Neural cell (in vitro differentiated cells): ENCODE data around the gene ENOX1. TPM values are rescaled to one million over a fixed set of nuclear protein-coding genes. Genes with fewer than 3 reads are reported as not detected.

Experiments
- H2AFZ ChIP-seq: fragments of 200-600, 300-800 bp; sonication (generic), shearing (Covaris generic); 2 replicates; pipeline ENCODE4 v1.6.0; 2014; ENCODE audit warnings: low read depth, mild to moderate bottlenecking, antibody characterized with exemption, low read length, moderate library complexity
- H3F3A ChIP-seq: fragments of 200-600 bp; shearing (Covaris generic); 2 replicates; pipeline ENCODE4 v1.6.1; 2016; ENCODE audit warnings: mild to moderate bottlenecking, moderate library complexity, mixed read lengths, antibody characterized with exemption, low read length; ENCODE audit not compliant: insufficient read depth, poor library complexity, severe bottlenecking
- H3K27ac ChIP-seq: fragments of 200-600, 300-800 bp; sonication (generic), shearing (Covaris generic); 2 replicates; pipeline ENCODE4 v1.5.1; 2014; ENCODE audit warnings: mild to moderate bottlenecking, low read length, moderate library complexity
- H3K27me3 ChIP-seq: fragments of 300-800, 200-600 bp; sonication (generic), shearing (Covaris generic); 2 replicates; pipeline ENCODE4 v1.6.0; 2014; ENCODE audit warnings: mild to moderate bottlenecking, low read depth, low read length, moderate library complexity; ENCODE audit not compliant: insufficient read depth
- H3K36me3 ChIP-seq: fragments of 300-800, 200-600 bp; sonication (generic), shearing (Covaris generic); 2 replicates; pipeline ENCODE4 v1.5.1; 2014; ENCODE audit warnings: mild to moderate bottlenecking, antibody characterized with exemption, low read length, moderate library complexity; ENCODE audit not compliant: insufficient read depth
- H3K4me2 ChIP-seq: fragments of 300-800, 200-600 bp; sonication (generic), shearing (Covaris generic); 2 replicates; pipeline ENCODE4 v1.6.0; 2014; ENCODE audit warnings: mild to moderate bottlenecking, low read length
- H3K4me3 ChIP-seq: fragments of 300-800, 200-600 bp; sonication (generic), shearing (Covaris generic); 2 replicates; pipeline ENCODE4 v1.5.1; 2014; ENCODE audit warnings: mild to moderate bottlenecking, low read length, moderate library complexity
- H3K79me2 ChIP-seq: fragments of 200-600 bp; shearing (Covaris generic); replicated peaks from 2 replicates; pipeline ENCODE4 v1.6.0; 2014; ENCODE audit warnings: mild to moderate bottlenecking, low read length, moderate library complexity; ENCODE audit not compliant: insufficient read depth
- H3K9ac ChIP-seq: fragments of 300-800, 200-600 bp; sonication (generic), shearing (Covaris generic); 2 replicates; pipeline ENCODE4 v1.6.1; 2016; ENCODE audit warnings: mild to moderate bottlenecking, low read length, mixed read lengths
- H3K9me2 ChIP-seq: fragments of 200-600 bp; shearing (Covaris generic); 2 replicates; pipeline ENCODE4 v1.6.1; 2016; ENCODE audit warnings: mild to moderate bottlenecking, low read length, mixed read lengths; ENCODE audit not compliant: insufficient read depth
- H3K9me3 ChIP-seq: fragments of 200-600, 300-800 bp; sonication (generic), shearing (Covaris generic); 2 replicates; pipeline ENCODE4 v1.6.1; 2016; ENCODE audit warnings: mild to moderate bottlenecking, mixed run types, low read length, moderate library complexity, mixed read lengths
- H4K20me1 ChIP-seq: fragments of 200-600 bp; shearing (Covaris generic); 2 replicates; pipeline ENCODE4 v1.6.1; 2016; ENCODE audit warnings: mild to moderate bottlenecking, mixed run types; ENCODE audit not compliant: insufficient read depth
- CTCF ChIP-seq: fragments of 450-650 bp; IDR thresholded peaks from 2 replicates; pipeline ENCODE4 v1.5.1; 2014; ENCODE audit warnings: antibody characterized with exemption, mild to moderate bottlenecking, moderate library complexity; ENCODE audit not compliant: poor library complexity, severe bottlenecking
- EP300 ChIP-seq: fragments of 450-650 bp; conservative IDR thresholded peaks from 2 replicates; pipeline ENCODE4 v1.6.1; 2014; ENCODE audit warnings: antibody characterized with exemption, mild to moderate bottlenecking, moderate library complexity; ENCODE audit not compliant: poor library complexity, severe bottlenecking
- EZH2 ChIP-seq: fragments of 200-600, 300-800 bp; shearing (Covaris generic), sonication (generic); IDR thresholded peaks from 2 replicates; pipeline ENCODE4 v1.6.1; 2014; ENCODE audit warnings: antibody characterized with exemption, low read length, borderline replicate concordance, mild to moderate bottlenecking; ENCODE audit not compliant: insufficient read depth, poor library complexity, severe bottlenecking
- MXI1 ChIP-seq: fragments of 450-650 bp; conservative IDR thresholded peaks from 2 replicates; pipeline ENCODE4 v1.6.1; 2014; ENCODE audit warnings: antibody characterized with exemption, mild to moderate bottlenecking; ENCODE audit not compliant: poor library complexity, severe bottlenecking
- POLR2AphosphoS5 ChIP-seq: IDR thresholded peaks from 2 replicates; pipeline ENCODE4 v1.6.1; 2012
- RAD21 ChIP-seq: fragments of 450-650 bp; conservative IDR thresholded peaks from 2 replicates; pipeline ENCODE4 v1.6.1; 2014; ENCODE audit warnings: antibody characterized with exemption, mild to moderate bottlenecking, moderate library complexity
- SMC3 ChIP-seq: fragments of 450-650 bp; conservative IDR thresholded peaks from 2 replicates; pipeline ENCODE4 v1.6.1; 2014; ENCODE audit warnings: antibody characterized with exemption, mild to moderate bottlenecking, moderate library complexity; ENCODE audit not compliant: poor library complexity
- TAF1 ChIP-seq: IDR thresholded peaks from 2 replicates; pipeline ENCODE4 v1.6.1; 2012; ENCODE audit warnings: low read depth
- polyA plus RNA-seq: library from polyadenylated mRNA; depleted of rRNA; stranded (reverse); fragments of >200 nt; gene quantifications from 2 replicates; pipeline ENCODE4 v1.2.3, GENCODE V29; 2014
- TF ChIP-seq, protein P1 (sequence below): IDR thresholded peaks from 2 replicates; pipeline ENCODE4 v1.6.1; 2012; ENCODE audit warnings: borderline replicate concordance

ENOX1 gene
- polyA plus RNA-seq, 1 donor from 2014 or later, result 42.6 TPM

GRCh38 chr13:43251961-43252360, 534.8 kb downstream of the ENOX1 start:
- H3F3A ChIP-seq, result no peaks in the 10 kb centered on the region
- no peaks in the 10 kb centered on the region for H3K9me3 ChIP-seq
- H3K9ac ChIP-seq, result no peak overlapping the region
- H3K79me2 ChIP-seq, result no peaks in the 10 kb centered on the region
- no peak overlapping the region for H3K4me3 ChIP-seq
- TF ChIP-seq RAD21, result no peak
- no peak for TF ChIP-seq MXI1
- no peak for TF ChIP-seq TAF1
- TF ChIP-seq EP300, result no peak
- TF ChIP-seq, protein P1, sequence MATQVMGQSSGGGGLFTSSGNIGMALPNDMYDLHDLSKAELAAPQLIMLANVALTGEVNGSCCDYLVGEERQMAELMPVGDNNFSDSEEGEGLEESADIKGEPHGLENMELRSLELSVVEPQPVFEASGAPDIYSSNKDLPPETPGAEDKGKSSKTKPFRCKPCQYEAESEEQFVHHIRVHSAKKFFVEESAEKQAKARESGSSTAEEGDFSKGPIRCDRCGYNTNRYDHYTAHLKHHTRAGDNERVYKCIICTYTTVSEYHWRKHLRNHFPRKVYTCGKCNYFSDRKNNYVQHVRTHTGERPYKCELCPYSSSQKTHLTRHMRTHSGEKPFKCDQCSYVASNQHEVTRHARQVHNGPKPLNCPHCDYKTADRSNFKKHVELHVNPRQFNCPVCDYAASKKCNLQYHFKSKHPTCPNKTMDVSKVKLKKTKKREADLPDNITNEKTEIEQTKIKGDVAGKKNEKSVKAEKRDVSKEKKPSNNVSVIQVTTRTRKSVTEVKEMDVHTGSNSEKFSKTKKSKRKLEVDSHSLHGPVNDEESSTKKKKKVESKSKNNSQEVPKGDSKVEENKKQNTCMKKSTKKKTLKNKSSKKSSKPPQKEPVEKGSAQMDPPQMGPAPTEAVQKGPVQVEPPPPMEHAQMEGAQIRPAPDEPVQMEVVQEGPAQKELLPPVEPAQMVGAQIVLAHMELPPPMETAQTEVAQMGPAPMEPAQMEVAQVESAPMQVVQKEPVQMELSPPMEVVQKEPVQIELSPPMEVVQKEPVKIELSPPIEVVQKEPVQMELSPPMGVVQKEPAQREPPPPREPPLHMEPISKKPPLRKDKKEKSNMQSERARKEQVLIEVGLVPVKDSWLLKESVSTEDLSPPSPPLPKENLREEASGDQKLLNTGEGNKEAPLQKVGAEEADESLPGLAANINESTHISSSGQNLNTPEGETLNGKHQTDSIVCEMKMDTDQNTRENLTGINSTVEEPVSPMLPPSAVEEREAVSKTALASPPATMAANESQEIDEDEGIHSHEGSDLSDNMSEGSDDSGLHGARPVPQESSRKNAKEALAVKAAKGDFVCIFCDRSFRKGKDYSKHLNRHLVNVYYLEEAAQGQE, result no peak
- no peak for TF ChIP-seq POLR2AphosphoS5
- no peak for TF ChIP-seq CTCF
- no peak for TF ChIP-seq EZH2
- TF ChIP-seq SMC3, result no peak
- H2AFZ ChIP-seq, result no peak overlapping the region
- no peaks in the 10 kb centered on the region for H3K27me3 ChIP-seq
- H4K20me1 ChIP-seq, result no peaks in the 10 kb centered on the region
- H3K27ac ChIP-seq, result no peak overlapping the region
- H3K4me2 ChIP-seq, result no peak overlapping the region
- H3K9me2 ChIP-seq, result no peaks in the 10 kb centered on the region
- no peaks in the 10 kb centered on the region for H3K36me3 ChIP-seq

DNA sequence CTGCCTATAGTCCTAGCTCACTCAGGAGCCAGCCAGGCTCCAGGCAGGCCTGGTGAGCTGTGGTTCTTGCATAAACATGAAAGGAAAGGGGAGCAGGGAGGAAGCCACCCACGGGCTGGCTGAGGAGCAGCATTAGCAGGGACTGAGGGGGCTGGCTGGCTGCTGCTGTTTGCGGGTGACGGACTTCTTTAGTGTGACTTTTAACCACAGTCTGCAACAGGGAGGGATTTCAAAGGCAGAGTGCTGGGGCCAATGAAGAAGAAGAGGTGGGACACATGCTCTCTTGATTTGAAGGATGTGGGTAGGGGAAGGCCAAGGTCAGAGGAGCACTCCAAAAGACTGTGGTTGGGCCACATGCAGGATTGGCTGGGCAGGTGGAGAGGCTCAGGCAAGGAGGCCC, 540.4 kb downstream of the ENOX1 start:
- Histone ChIP-seq H3K79me2 (no peaks in the 10 kb centered on the region), H3K4me3 (no peak overlapping the region), H3K9me2 (no peaks in the 10 kb centered on the region), H4K20me1 (no peaks in the 10 kb centered on the region), H3F3A (no peaks in the 10 kb centered on the region), H3K36me3 (no peaks in the 10 kb centered on the region), H3K4me2 (no peak overlapping the region), H2AFZ (no peak overlapping the region), H3K9ac (no peak overlapping the region), H3K27ac (no peak overlapping the region), H3K9me3 (no peaks in the 10 kb centered on the region), H3K27me3 (no peaks in the 10 kb centered on the region)
- no peak for TF ChIP-seq EP300
- TF ChIP-seq, protein P1, result no peak
- no peak for TF ChIP-seq SMC3
- TF ChIP-seq TAF1, result no peak
- TF ChIP-seq MXI1, result no peak
- no peak for TF ChIP-seq POLR2AphosphoS5
- no peak for TF ChIP-seq RAD21
